ENCODE data around the gene LIPA.

GRCh38 chr10:89241486-89242344, 9.9 kb downstream of the LIPA start:
- TF ChIP-seq TCF12 (IDR thresholded peaks at IDR 0.05; ENCODE audit: low read depth) = no peak
- TF ChIP-seq TAF1 (IDR thresholded peaks at IDR 0.05; ENCODE audit: low read depth) = no peak
- 0 out of 2 replicates have a peak, but pooled peaks have one; percentile 38 for TF ChIP-seq CEBPB (IDR thresholded peaks at IDR 0.05)
- TF ChIP-seq RAD21 (IDR thresholded peaks at IDR 0.05; ENCODE audit: low read depth) = no peak
- TF ChIP-seq, protein P1, sequence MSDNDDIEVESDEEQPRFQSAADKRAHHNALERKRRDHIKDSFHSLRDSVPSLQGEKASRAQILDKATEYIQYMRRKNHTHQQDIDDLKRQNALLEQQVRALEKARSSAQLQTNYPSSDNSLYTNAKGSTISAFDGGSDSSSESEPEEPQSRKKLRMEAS (IDR thresholded peaks at IDR 0.05) = no peak
- no peak for TF ChIP-seq EP300 (IDR thresholded peaks at IDR 0.05; ENCODE audit: borderline replicate concordance)
- TF ChIP-seq USF1 (IDR thresholded peaks at IDR 0.05) = no peak
- TF ChIP-seq, protein P2, sequence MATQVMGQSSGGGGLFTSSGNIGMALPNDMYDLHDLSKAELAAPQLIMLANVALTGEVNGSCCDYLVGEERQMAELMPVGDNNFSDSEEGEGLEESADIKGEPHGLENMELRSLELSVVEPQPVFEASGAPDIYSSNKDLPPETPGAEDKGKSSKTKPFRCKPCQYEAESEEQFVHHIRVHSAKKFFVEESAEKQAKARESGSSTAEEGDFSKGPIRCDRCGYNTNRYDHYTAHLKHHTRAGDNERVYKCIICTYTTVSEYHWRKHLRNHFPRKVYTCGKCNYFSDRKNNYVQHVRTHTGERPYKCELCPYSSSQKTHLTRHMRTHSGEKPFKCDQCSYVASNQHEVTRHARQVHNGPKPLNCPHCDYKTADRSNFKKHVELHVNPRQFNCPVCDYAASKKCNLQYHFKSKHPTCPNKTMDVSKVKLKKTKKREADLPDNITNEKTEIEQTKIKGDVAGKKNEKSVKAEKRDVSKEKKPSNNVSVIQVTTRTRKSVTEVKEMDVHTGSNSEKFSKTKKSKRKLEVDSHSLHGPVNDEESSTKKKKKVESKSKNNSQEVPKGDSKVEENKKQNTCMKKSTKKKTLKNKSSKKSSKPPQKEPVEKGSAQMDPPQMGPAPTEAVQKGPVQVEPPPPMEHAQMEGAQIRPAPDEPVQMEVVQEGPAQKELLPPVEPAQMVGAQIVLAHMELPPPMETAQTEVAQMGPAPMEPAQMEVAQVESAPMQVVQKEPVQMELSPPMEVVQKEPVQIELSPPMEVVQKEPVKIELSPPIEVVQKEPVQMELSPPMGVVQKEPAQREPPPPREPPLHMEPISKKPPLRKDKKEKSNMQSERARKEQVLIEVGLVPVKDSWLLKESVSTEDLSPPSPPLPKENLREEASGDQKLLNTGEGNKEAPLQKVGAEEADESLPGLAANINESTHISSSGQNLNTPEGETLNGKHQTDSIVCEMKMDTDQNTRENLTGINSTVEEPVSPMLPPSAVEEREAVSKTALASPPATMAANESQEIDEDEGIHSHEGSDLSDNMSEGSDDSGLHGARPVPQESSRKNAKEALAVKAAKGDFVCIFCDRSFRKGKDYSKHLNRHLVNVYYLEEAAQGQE (IDR thresholded peaks at IDR 0.05; ENCODE audit: low read depth) = no peak
- no peak for TF ChIP-seq CREB1 (IDR thresholded peaks at IDR 0.05; ENCODE audit: low read depth)
- TF ChIP-seq TEAD4 (IDR thresholded peaks at IDR 0.05) = no peak
